Measurements from ENCODE around the gene NEURL2.

GRCh38 chr20:45880988-45881788 lies 9.8 kb downstream of the NEURL2 start, which contains the start of gene ZSWIM1:
- TF ChIP-seq CTCF (IDR thresholded peaks at IDR 0.05; ENCODE audit: low read length) (no peak), EZH2 (optimal IDR thresholded peaks at IDR 0.05; ENCODE audit: low read depth, low read length) (no peak), EZH2phosphoT487 (IDR thresholded peaks at IDR 0.05; ENCODE audit: low read length) (no peak)
